ENCODE measurements around the gene TMEM259. TPM values are rescaled to one million over a fixed set of nuclear protein-coding genes. Genes with fewer than 3 reads are reported as not detected.

Gene TMEM259
- total RNA-seq, 1 experiment from 2014 or later = 171 TPM

DNA sequence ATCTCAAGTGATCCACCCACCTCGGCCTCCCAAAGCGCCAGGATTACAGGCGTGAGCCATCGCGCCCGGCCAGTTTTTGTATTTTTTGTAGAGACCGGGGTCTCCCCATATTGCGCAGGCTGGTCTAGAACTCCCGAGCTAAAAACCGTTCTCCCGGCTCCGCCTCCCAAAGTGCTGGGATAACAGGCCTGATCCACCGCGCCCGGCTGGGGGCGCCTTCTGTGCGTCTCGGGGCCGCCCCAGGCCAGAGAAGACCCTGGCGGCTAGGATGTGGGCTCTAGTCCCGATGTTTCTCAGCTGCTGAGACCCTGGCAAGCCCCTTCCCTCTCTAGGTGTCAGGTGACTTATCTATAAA lies 49.6 kb upstream of the TMEM259 start:
- Histone ChIP-seq H3K4me2 (ENCODE audit: insufficient read depth, insufficient read length, low read length) (peak overlapping the region; percentile 64), H3K9ac (ENCODE audit: extremely low read depth, insufficient read length, low read length) (no peak overlapping the region), H3K9me3 (ENCODE audit: control insufficient read depth, low read depth, low read length) (no peaks in the 10 kb centered on the region), H3K79me2 (ENCODE audit: insufficient read depth, low read length) (no peaks in the 10 kb centered on the region), H3K14ac (ENCODE audit: insufficient read depth, low read length) (peak overlapping the region; percentile 90; the same call in 1 of the 2 replicates), H4K5ac (ENCODE audit: insufficient read length, low read depth, low read length) (no peak overlapping the region), H3K27ac (ENCODE audit: insufficient read length, low read depth, low read length) (no peak overlapping the region), H2BK15ac (ENCODE audit: low read depth, low read length) (no peak overlapping the region), H3K27me3 (ENCODE audit: insufficient read depth, low read length) (no peaks in the 10 kb centered on the region; the same call in 1 of the 2 replicates), H2BK120ac (ENCODE audit: low read depth, low read length, poor library complexity, severe bottlenecking) (no peak overlapping the region), H4K91ac (ENCODE audit: insufficient read length, low read depth, low read length) (no peak overlapping the region), H4K8ac (replicated peaks; ENCODE audit: insufficient read length, low read depth, low read length) (no peak overlapping the region), H2AFZ (ENCODE audit: low read length) (no peak overlapping the region), H2BK5ac (ENCODE audit: insufficient read length, low read length) (no peak overlapping the region), H3K79me1 (ENCODE audit: insufficient read depth, low read depth, low read length, poor library complexity, severe bottlenecking) (no peaks in the 10 kb centered on the region), H3K23ac (ENCODE audit: insufficient read length, low read depth, low read length) (no peak overlapping the region), H3K56ac (ENCODE audit: insufficient read length, low read depth, low read length) (no peak overlapping the region), H3K4ac (ENCODE audit: low read depth, low read length) (no peak overlapping the region), H4K20me1 (ENCODE audit: control insufficient read depth, insufficient read depth, insufficient read length) (no peaks in the 10 kb centered on the region), H3T11ph (ENCODE audit: low read length) (no peak overlapping the region), H3K4me1 (ENCODE audit: insufficient read depth, low read length) (peaks cover 1% of the 10 kb centered on the region; the same call in 1 of the 2 replicates), H2AK5ac (ENCODE audit: insufficient read length, low read length) (no peak overlapping the region), H2BK20ac (ENCODE audit: low read depth, low read length, poor library complexity, severe bottlenecking) (no peak overlapping the region), H3K23me2 (ENCODE audit: insufficient read length, low read depth, low read length, poor library complexity, severe bottlenecking) (peaks cover 9% of the 10 kb centered on the region), H3K18ac (ENCODE audit: insufficient read length, low read depth, low read length) (peak overlapping the region; percentile 13), H2BK12ac (ENCODE audit: insufficient read length, low read depth, low read length) (no peak overlapping the region)
- Mint-ChIP-seq H3K4me1 (peaks cover 9 to 15% of the 10 kb centered on the region in 2 experiments), H3K36me3 (ENCODE audit: insufficient read depth in 1 of 3, low read depth in 3 of 3) (peaks cover 2 to 20% (median 9%) of the 10 kb centered on the region in 3 experiments), H3K9me3 (no peaks in the 10 kb centered on the region), H3K27ac (no peak overlapping the region), H3K4me3 (peak overlapping the region; percentile 48 to 74), H3K27me3 (ENCODE audit: low read depth) (peaks cover 48% of the 10 kb centered on the region)
- no CpG with 5 or more reads among the region's 21 CpGs for WGBS (ENCODE audit: extremely low coverage, insufficient read length, low lambda C conversion rate)
- TF ChIP-seq, protein P1, sequence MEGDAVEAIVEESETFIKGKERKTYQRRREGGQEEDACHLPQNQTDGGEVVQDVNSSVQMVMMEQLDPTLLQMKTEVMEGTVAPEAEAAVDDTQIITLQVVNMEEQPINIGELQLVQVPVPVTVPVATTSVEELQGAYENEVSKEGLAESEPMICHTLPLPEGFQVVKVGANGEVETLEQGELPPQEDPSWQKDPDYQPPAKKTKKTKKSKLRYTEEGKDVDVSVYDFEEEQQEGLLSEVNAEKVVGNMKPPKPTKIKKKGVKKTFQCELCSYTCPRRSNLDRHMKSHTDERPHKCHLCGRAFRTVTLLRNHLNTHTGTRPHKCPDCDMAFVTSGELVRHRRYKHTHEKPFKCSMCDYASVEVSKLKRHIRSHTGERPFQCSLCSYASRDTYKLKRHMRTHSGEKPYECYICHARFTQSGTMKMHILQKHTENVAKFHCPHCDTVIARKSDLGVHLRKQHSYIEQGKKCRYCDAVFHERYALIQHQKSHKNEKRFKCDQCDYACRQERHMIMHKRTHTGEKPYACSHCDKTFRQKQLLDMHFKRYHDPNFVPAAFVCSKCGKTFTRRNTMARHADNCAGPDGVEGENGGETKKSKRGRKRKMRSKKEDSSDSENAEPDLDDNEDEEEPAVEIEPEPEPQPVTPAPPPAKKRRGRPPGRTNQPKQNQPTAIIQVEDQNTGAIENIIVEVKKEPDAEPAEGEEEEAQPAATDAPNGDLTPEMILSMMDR (conservative IDR thresholded peaks at IDR 0.05) = peak; percentile 53
- peak; percentile 73 for DNase-seq

All from H9 (cell line).